Breast epithelium (tissue), 4 donors: ENCODE measurements around the gene PRSS2. TPM values are rescaled to one million over a fixed set of nuclear protein-coding genes. Genes with fewer than 3 reads are reported as not detected.

Experiments
- DNase-seq, 2 donors: peaks; one replicate each; pipeline ENCODE4 v3.0.0-alpha.2; 2019; ENCODE audit warnings: low spot score in 2 of 2
- H3K27ac ChIP-seq, 2 donors: fragments of 200-600 bp; sonication (generic) in 1 of 2; one replicate each; pipeline ENCODE4 v1.5.1; 2016 to 2019; ENCODE audit warnings: mild to moderate bottlenecking in 1 of 2
- H3K27me3 ChIP-seq, 2 donors: fragments of 200-600 bp; sonication (generic) in 1 of 2; one replicate each; pipeline versions ENCODE4 v1.5.1 to v1.6.0; 2017 to 2019; ENCODE audit warnings: control low read depth in 1 of 2, mild to moderate bottlenecking in 1 of 2
- H3K36me3 ChIP-seq: fragments of 200-600 bp; one replicate; pipeline ENCODE4 v1.5.1; 2019
- H3K4me1 ChIP-seq, 2 donors: fragments of 200-600 bp; sonication (generic); one replicate each; pipeline ENCODE4 v1.5.1; 2016 to 2019; ENCODE audit warnings: control low read depth in 1 of 2
- H3K4me3 ChIP-seq, 3 donors: fragments of 200-600 bp; sonication (generic); 1 replicate in 2 of 3; 2 replicates in 1 of 3; pipeline ENCODE4 v1.5.1; 2016 to 2019; ENCODE audit warnings: mild to moderate bottlenecking in 3 of 3, moderate library complexity in 2 of 3
- H3K9me3 ChIP-seq, 2 donors: fragments of 200-600 bp; sonication (generic) in 1 of 2; one replicate each; pipeline ENCODE4 v1.5.1; 2016 to 2019; ENCODE audit warnings: control low read depth in 1 of 2
- CTCF ChIP-seq, 3 donors: fragments of 450-650 bp; IDR thresholded peaks; one replicate each; pipeline ENCODE4 v1.5.1; 2016 to 2017; ENCODE audit warnings: antibody characterized with exemption in 3 of 3, mild to moderate bottlenecking in 3 of 3, moderate library complexity in 3 of 3
- POLR2A ChIP-seq: fragments of 450-650 bp; IDR thresholded peaks from one replicate; pipeline ENCODE4 v1.6.1; 2016; ENCODE audit warnings: antibody characterized with exemption, mild to moderate bottlenecking, moderate library complexity
- POLR2AphosphoS5 ChIP-seq, 3 donors: sonication (generic); formaldehyde crosslinking; IDR thresholded peaks; one replicate each; pipeline ENCODE4 v1.6.1; 2017; ENCODE audit warnings: antibody characterized with exemption in 3 of 3
- intact Hi-C: fragments of 100-400 bp; cut with DNase I; formaldehyde crosslinking; loops from one replicate; pipeline ENCODE4 v1.15.1; 2023; ENCODE audit warnings: low total_unique reads
- total RNA-seq, 3 donors: library from RNA; depleted of rRNA; stranded (reverse); fragments of >200 nt; gene quantifications; one replicate each; pipeline ENCODE4 v1.1.0, GENCODE V29; 2016

PRSS2 gene
- total RNA-seq, 3 donors from 2014 or later = not detected

DNA sequence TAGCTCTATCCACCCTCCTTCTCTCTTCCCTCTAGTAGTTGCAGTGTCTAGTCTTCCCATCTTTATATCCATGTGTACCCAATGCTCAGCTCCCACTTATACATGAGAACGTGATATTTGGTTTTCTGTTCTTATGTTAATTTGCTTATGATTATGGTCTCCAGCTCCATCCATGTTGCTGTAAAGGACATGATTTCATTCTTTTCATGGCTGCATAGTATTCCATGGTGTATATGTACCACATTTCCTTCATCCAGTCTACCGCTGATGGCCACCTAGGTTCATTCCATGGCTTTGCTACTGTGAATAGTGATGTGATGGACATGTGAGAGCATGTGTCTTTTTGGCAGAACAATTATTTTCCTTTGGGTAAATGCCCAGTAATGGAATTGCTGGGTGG is 6.5 kb downstream of the PRSS2 start:
- intact Hi-C loops = no loop called here
- H3K4me1 ChIP-seq = no peaks in the 10 kb centered on the region

DNA sequence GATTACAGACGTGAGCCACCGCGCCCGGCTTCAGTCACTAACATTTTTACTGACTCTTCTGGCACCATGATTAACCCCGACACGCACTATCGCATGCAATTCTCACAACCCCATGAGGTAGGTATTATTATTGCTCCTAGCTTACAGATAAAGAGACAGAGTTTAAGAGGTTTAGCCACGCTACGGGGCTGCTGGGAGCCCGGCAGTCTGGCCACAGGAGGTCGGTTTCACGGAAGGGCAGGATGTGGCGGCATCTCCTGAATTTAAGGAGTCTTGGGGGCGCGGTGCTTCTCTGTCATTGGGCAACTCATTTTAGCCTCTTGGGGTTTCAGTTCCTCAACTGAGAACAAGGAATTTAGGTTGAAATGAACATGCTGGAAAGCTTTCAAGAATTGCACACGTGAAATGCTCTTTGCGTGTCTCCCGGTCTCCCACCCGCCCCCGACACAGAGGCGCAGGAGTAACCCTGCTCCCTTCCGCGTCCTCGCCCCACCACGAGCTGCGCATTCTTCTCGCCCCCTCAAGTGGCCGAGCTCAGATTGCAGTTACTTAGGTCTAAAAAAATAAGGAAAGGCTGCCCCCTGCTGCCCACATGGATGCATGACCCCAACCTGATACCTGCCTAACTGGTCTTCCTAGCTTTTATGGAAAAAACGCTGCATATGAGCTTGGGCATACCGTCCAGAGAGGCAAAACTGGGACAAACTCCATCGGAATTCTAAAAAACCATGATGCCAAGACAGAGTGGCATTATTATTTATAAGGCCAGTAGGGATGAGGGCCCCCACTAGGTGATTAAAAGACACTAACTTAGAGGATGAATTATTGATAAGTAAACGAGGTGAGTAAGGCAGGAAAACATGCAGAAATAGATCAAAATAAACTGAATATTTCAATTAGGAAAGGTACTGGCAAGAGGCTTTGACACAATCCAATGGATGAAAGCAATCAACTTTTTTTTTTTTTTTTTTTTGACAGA is 12.4 kb downstream of the PRSS2 start:
- intact Hi-C loops = no loop called here
- H3K27me3 ChIP-seq = no peaks in the 10 kb centered on the region
- TF ChIP-seq POLR2A (no peak), CTCF (IDR thresholded peaks at IDR 0.05) (peak; percentile 77 to 95 (median 93)), POLR2AphosphoS5 (IDR thresholded peaks at IDR 0.05) (no peak)
- peak overlapping the region; percentile 13 to 55 (median 33) for H3K4me3 ChIP-seq
- peak; percentile 82 to 83 for DNase-seq
- H3K4me1 ChIP-seq = no peaks in the 10 kb centered on the region
- H3K9me3 ChIP-seq = no peaks in the 10 kb centered on the region
- H3K27ac ChIP-seq = no peak overlapping the region
- H3K36me3 ChIP-seq = no peaks in the 10 kb centered on the region

More for the DNA sequence above, 6.5 kb downstream of the PRSS2 start:
- Histone ChIP-seq H3K4me3 (no peak overlapping the region), H3K9me3 (no peaks in the 10 kb centered on the region), H3K27ac (no peak overlapping the region), H3K36me3 (no peaks in the 10 kb centered on the region), H3K27me3 (no peaks in the 10 kb centered on the region)
- no peak for TF ChIP-seq POLR2A
- no peak for TF ChIP-seq CTCF (IDR thresholded peaks at IDR 0.05)
- TF ChIP-seq POLR2AphosphoS5 (IDR thresholded peaks at IDR 0.05) = no peak
- no peak for DNase-seq

- no peak overlapping the region for H3K4me3 ChIP-seq
- TF ChIP-seq POLR2AphosphoS5 (IDR thresholded peaks at IDR 0.05) = no peak
- TF ChIP-seq CTCF (IDR thresholded peaks at IDR 0.05) = no peak
- no peak for TF ChIP-seq POLR2A
- no peak overlapping the region for H3K27ac ChIP-seq
- DNase-seq = no peak
- H3K4me1 ChIP-seq = no peaks in the 10 kb centered on the region
- no peaks in the 10 kb centered on the region for H3K27me3 ChIP-seq
- intact Hi-C loops = no loop called here
- no peaks in the 10 kb centered on the region for H3K9me3 ChIP-seq
- H3K36me3 ChIP-seq = no peaks in the 10 kb centered on the region
Measured at GRCh38 chr7:142784096-142784495, 13.3 kb downstream of the PRSS2 start.

- no peaks in the 10 kb centered on the region for H3K36me3 ChIP-seq
- no peak overlapping the region for H3K4me3 ChIP-seq
- no peak for DNase-seq
- no peaks in the 10 kb centered on the region for H3K4me1 ChIP-seq
- TF ChIP-seq CTCF (IDR thresholded peaks at IDR 0.05) (no peak), POLR2AphosphoS5 (IDR thresholded peaks at IDR 0.05) (no peak), POLR2A (no peak)
- H3K27ac ChIP-seq = no peak overlapping the region
- H3K27me3 ChIP-seq = no peaks in the 10 kb centered on the region
- H3K9me3 ChIP-seq = no peaks in the 10 kb centered on the region
- intact Hi-C loops = no loop called here
Measured at GRCh38 chr7:142784716-142785115, 13.9 kb downstream of the PRSS2 start.

- H3K9me3 ChIP-seq = no peaks in the 10 kb centered on the region
- intact Hi-C loops = no loop called here
- DNase-seq = no peak
- TF ChIP-seq CTCF (IDR thresholded peaks at IDR 0.05) = no peak
- TF ChIP-seq POLR2AphosphoS5 (IDR thresholded peaks at IDR 0.05) = no peak
- no peak for TF ChIP-seq POLR2A
- H3K36me3 ChIP-seq = no peaks in the 10 kb centered on the region
- H3K27ac ChIP-seq = no peak overlapping the region
- H3K4me3 ChIP-seq = no peak overlapping the region
- H3K27me3 ChIP-seq = no peaks in the 10 kb centered on the region
- H3K4me1 ChIP-seq = no peaks in the 10 kb centered on the region
Measured at GRCh38 chr7:142785841-142786250, 15.1 kb downstream of the PRSS2 start.
